ENCODE data around the gene WRAP53. TPM values are rescaled to one million over a fixed set of nuclear protein-coding genes. Genes with fewer than 3 reads are reported as not detected.
A peak's percentile ranks its signal among the peaks of the same experiment; 100 is the strongest.
"Not testable (repeated sequence)": the region's sequence is repeated elsewhere in the genome, so short reads cannot be mapped to it uniquely, and the experiment has no call there.

The WRAP53 gene
- total RNA-seq, result 10 to 100 TPM; 10.5 to 11.3 TPM
- 12.0 TPM for polyA plus RNA-seq (ENCODE audit: insufficient read depth, low read depth, low replicate concordance)
- long read RNA-seq, donor 1, full-length matches to known transcripts, result 6 of 22 reads
- long read RNA-seq, donor 1, partial matches to known transcripts, result 5 of 22 reads
- long read RNA-seq, donor 1, other reads (novel, unspliced or antisense), result 11 of 22 reads
- long read RNA-seq, donor 2, partial matches to known transcripts, result 0 of 2 reads
- long read RNA-seq, donor 2, other reads (novel, unspliced or antisense), result 0 of 2 reads

GRCh38 chr17:7687908-7688807 lies at the start of gene WRAP53:
Gene WRAP53, plus strand, starts transcription at chr17:7688477. Its CDS starts 172 bp downstream, at chr17:7688649.
- Histone ChIP-seq H3K4me1 (peaks cover 24% of the 10 kb centered on the region), H3K27ac (peak within 1 kb of the TSS; percentile 84 to 96), H3K36me3 (ENCODE audit: low read depth, missing control alignments) (no peaks in the 10 kb centered on the region), H3K4me3 (peak within 1 kb of the TSS; percentile 85 to 92), H3K9me3 (no peaks in the 10 kb centered on the region), H3K27me3 (no peaks in the 10 kb centered on the region)
- intact Hi-C loops (cut with DNase I; ENCODE audit: low total_unique reads), result no loop called here
- WGBS, 2 donors, result 0 to 1% methylated on average over 16 to 51 of the region's 51 CpGs
- TF ChIP-seq POLR2A (IDR thresholded peaks at IDR 0.05) (no peak), CTCF (IDR thresholded peaks at IDR 0.05) (peak; percentile 98 to 99 (median 99))
- DNase-seq, result peak; percentile 99

GRCh38 chr17:7640783-7641182 lies 47.5 kb upstream of the WRAP53 start:
- no peak overlapping the region for H3K4me3 ChIP-seq
- no peak for DNase-seq
- TF ChIP-seq CTCF (IDR thresholded peaks at IDR 0.05) (no peak), POLR2A (IDR thresholded peaks at IDR 0.05) (no peak)
- WGBS, 2 donors, result 88% methylated on average over 22 of the region's 26 CpGs; no CpG with 5 or more reads in 1 of the 2 donors
- no peaks in the 10 kb centered on the region for H3K4me1 ChIP-seq
- H3K27me3 ChIP-seq, result no peaks in the 10 kb centered on the region
- no peaks in the 10 kb centered on the region for H3K9me3 ChIP-seq
- intact Hi-C loops (cut with DNase I; ENCODE audit: low total_unique reads), result no loop called here
- no peaks in the 10 kb centered on the region for H3K36me3 ChIP-seq (ENCODE audit: low read depth, missing control alignments)
- H3K27ac ChIP-seq, result no peak overlapping the region

GRCh38 chr17:7641635-7642034 lies 46.6 kb upstream of the WRAP53 start:
- H3K27me3 ChIP-seq; H3K4me3 ChIP-seq; H3K4me1 ChIP-seq; H3K9me3 ChIP-seq; H3K27ac ChIP-seq; intact Hi-C loops (cut with DNase I; ENCODE audit: low total_unique reads); H3K36me3 ChIP-seq (ENCODE audit: low read depth, missing control alignments): not testable (repeated sequence)
- DNase-seq, result peak; percentile 55
- 52 to 56% methylated on average over 7 of the region's 7 CpGs for WGBS, 2 donors

- H3K4me1 ChIP-seq, result no peaks in the 10 kb centered on the region
- no peak overlapping the region for H3K27ac ChIP-seq
- H3K27me3 ChIP-seq, result no peaks in the 10 kb centered on the region
- no peak for DNase-seq
- TF ChIP-seq CTCF (IDR thresholded peaks at IDR 0.05) (no peak), POLR2A (IDR thresholded peaks at IDR 0.05) (no peak)
- no peaks in the 10 kb centered on the region for H3K9me3 ChIP-seq
- intact Hi-C loops (cut with DNase I; ENCODE audit: low total_unique reads), result no loop called here
- 86 to 89% methylated on average over 4 of the region's 4 CpGs for WGBS, 2 donors
- no peak overlapping the region for H3K4me3 ChIP-seq
- no peaks in the 10 kb centered on the region for H3K36me3 ChIP-seq (ENCODE audit: low read depth, missing control alignments)
Measured at GRCh38 chr17:7644775-7645174, 43.5 kb upstream of the WRAP53 start.

- H3K36me3 ChIP-seq (ENCODE audit: low read depth, missing control alignments), result no peaks in the 10 kb centered on the region
- no peak for DNase-seq
- WGBS, 2 donors, result 44 to 62% methylated on average over 8 to 9 of the region's 9 CpGs
- intact Hi-C loops (cut with DNase I; ENCODE audit: low total_unique reads), result no loop called here
- no peak overlapping the region for H3K27ac ChIP-seq
- no peak overlapping the region for H3K4me3 ChIP-seq
- no peaks in the 10 kb centered on the region for H3K27me3 ChIP-seq
- H3K9me3 ChIP-seq, result no peaks in the 10 kb centered on the region
- TF ChIP-seq POLR2A (IDR thresholded peaks at IDR 0.05) (no peak), CTCF (IDR thresholded peaks at IDR 0.05) (no peak)
- H3K4me1 ChIP-seq, result peaks cover 12% of the 10 kb centered on the region
Measured at GRCh38 chr17:7646457-7646856, 41.8 kb upstream of the WRAP53 start.
